Activated CD4-positive, CD25-positive, alpha-beta regulatory T cell (primary cell): ENCODE data around the gene SYNJ2.

Experiments
- DNase-seq, 4 experiments: peaks; one replicate each; lab custom pipeline; 2025; lab: John Stamatoyannopoulos, UW

The SYNJ2 gene

GRCh38 chr6:157982102-157982562 is 469 bp downstream of the SYNJ2 start:
- peak in 1 of 4 experiments; percentile 16 for DNase-seq

GRCh38 chr6:157982563-157983405 is 1.1 kb downstream of the SYNJ2 start:
- no peak for DNase-seq

- DNase-seq = no peak
Observed at GRCh38 chr6:157983406-157984119, 1.9 kb downstream of the SYNJ2 start.

GRCh38 chr6:157984128-157984527 is 2.5 kb downstream of the SYNJ2 start:
- no peak for DNase-seq

- DNase-seq = no peak
Observed at GRCh38 chr6:157984686-157985225, 3.1 kb downstream of the SYNJ2 start.

GRCh38 chr6:157985378-157986155 is 3.9 kb downstream of the SYNJ2 start:
- DNase-seq = no peak

GRCh38 chr6:157987788-157988699 is 6.4 kb downstream of the SYNJ2 start:
- DNase-seq = no peak

GRCh38 chr6:157988700-157989063 is 7.0 kb downstream of the SYNJ2 start:
- DNase-seq = no peak

- DNase-seq = no peak
Observed at GRCh38 chr6:157989541-157990289, 8.1 kb downstream of the SYNJ2 start.

GRCh38 chr6:157990321-157991066 is 8.8 kb downstream of the SYNJ2 start:
- DNase-seq = no peak

GRCh38 chr6:157991067-157991432 is 9.4 kb downstream of the SYNJ2 start:
- no peak for DNase-seq

- no peak for DNase-seq
Observed at GRCh38 chr6:157993076-157993475, 11.4 kb downstream of the SYNJ2 start.

- no peak for DNase-seq
Observed at GRCh38 chr6:157994125-157994795, 12.6 kb downstream of the SYNJ2 start.

- DNase-seq = no peak
Observed at GRCh38 chr6:157995458-157995857, 13.8 kb downstream of the SYNJ2 start.

- DNase-seq = no peak
Observed at GRCh38 chr6:157996201-157996712, 14.6 kb downstream of the SYNJ2 start.

GRCh38 chr6:157996918-157997702 is 15.4 kb downstream of the SYNJ2 start:
- no peak for DNase-seq

GRCh38 chr6:157997893-157998608 is 16.4 kb downstream of the SYNJ2 start:
- no peak for DNase-seq
